SH-SY5Y (cell line): ENCODE measurements around the gene ADCY2.

Experiments
- GATA2 ChIP-seq: IDR thresholded peaks from 2 replicates; pipeline ENCODE4 v1.6.1; 2011; ENCODE audit warnings: mild to moderate bottlenecking, low read depth, low read length
- GATA3 ChIP-seq: IDR thresholded peaks from 2 replicates; pipeline ENCODE4 v1.6.1; 2011; ENCODE audit warnings: low read depth, mild to moderate bottlenecking, low read length, moderate library complexity

DNA sequence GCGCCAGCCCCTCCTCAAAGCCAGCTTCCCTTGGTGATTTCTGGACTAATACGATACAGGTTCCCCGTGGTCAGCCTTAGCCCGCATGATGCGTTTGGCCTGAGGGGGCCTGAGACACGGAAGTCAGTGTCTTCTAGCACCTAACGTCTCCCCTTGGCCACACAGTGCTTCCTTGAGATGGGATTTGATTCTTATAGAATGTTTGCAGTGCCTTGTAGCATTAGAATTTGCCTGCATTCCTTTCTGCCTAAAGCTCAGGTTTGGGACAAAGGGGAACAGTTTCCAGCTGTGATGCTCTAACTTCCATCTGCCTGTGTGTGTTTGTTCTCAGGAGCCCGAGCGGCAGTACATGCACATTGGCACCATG, 420.6 kb downstream of the ADCY2 start:
- TF ChIP-seq GATA3 (no peak), GATA2 (no peak)
